Activated gamma-delta T cell treated with Interleukin-2 at 50 U/mL for 16 hours (primary cell): ENCODE data around the gene MGAT4C.
"Not testable (repeated sequence)": the region's sequence is repeated elsewhere in the genome, so short reads cannot be mapped to it uniquely, and the experiment has no call there.

Experiments
- DNase-seq: peaks from one replicate; pipeline ENCODE4 v3.0.0-alpha.2; 2020

Gene MGAT4C

DNA sequence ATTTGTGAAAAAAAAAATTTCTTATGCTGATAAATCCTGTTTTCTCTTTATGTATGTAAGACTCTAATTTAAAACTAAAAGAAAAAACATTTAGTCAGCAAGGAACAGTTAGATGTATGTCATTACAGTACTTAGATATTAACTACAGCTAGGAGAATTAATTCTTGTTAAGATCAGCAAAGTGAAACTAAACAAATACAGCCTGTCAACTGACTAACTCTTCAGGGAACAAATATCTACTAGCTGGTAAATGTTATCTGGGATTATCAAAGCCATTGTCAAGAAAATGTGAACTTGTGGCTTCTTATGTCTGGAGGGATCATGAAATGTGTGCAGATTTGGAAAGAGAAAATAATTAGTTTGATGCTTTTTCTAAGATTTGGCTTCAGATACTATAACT, 27.5 kb downstream of the MGAT4C start:
- DNase-seq, result no peak

- no peak for DNase-seq
These were observed 29.7 kb downstream of the MGAT4C start for GRCh38 chr12:86226481-86226880.

GRCh38 chr12:86216591-86216990, 39.6 kb downstream of the MGAT4C start:
- no peak for DNase-seq

DNA sequence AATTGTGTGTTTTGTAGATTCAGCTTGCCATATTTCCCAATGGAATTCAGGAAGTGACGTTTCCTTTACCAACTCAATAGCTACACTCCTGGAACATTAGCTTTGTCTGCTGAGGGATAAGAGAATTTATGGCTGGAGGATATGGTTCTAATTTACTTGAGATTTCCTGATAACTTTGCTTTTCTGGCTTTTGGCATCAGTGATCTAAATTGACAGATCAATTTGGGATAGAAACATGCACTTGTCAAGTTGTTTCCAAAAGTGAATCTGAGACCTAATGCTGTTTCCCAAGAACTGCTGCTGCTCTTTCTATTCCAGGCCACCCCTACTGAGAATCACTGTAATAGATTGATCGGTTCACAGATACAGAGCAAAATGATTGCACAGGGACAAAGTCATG, 43.2 kb downstream of the MGAT4C start:
- DNase-seq, result no peak

DNA sequence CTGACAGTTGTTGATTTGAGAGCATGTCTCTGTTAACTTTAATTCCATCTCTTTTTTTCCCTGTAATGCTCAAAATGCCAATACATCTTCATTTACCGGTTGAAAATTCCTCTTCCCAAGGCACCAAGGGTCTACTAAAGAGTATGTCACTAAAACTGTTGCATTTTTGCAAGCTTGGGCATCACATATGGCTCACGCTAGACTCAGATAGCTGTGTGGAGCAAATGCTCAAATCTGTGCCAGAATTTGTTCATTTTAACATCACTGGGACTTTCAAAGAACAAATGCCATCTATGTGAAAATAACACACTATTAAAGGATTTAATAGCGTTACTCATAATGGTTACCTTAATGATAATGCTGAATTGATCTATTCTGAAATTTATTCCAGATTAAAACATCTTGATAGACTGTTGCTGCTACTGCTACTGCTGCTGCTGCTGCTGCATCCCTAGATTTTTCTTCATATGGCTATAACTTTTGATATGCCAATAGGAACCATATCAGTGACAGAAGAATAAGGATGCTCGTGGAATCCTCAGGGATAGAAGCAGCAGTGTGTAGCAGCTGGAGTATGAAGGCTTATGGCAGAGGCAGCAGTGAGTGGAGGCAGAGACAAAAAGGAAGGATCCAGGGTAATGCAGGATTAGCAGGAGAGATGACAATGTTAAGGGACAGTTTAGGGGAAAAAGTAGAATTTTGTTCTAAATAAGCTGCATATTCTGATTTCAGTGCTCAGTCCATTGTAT, 57.3 kb downstream of the MGAT4C start:
- no peak for DNase-seq

DNA sequence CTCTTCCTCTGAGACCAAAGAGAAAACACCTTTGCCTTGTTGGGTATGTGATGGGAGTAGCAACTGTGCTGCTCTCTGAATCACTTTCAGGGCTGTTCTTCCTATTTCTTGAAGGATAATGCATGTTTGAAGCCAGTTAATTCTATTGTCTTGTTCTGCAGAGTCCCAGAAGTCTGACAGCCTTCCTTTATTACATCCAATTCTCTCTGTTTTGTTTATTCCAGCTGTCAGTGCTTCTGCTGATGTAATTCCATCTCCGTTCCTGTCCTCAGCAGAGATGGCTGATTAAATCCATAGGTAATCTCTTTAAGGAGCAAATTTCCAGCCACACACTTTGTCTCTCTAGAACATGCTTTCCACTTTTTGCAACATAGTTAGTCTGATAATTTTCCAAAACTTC, 59.7 kb downstream of the MGAT4C start:
- no peak for DNase-seq

GRCh38 chr12:86194721-86195120, 61.5 kb downstream of the MGAT4C start:
- no peak for DNase-seq

DNA sequence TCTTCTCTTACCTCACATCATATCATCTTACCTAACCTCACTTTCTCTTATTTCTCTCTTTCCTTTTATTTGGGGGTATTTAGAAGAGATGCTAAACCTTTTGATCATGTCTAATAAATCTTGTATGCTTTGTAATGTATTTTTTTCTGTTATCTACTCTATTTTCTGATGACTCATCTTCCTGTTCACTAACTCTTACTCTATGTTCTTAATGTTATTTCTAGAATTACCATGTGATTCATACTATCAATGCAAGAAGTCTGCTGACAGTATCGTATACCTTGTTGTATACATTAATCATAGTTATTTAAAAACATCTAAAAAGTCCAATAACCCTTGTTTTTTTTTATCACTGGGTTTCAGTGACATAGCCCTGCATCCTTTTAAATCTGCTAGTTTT, 62.3 kb downstream of the MGAT4C start:
- no peak for DNase-seq

DNA sequence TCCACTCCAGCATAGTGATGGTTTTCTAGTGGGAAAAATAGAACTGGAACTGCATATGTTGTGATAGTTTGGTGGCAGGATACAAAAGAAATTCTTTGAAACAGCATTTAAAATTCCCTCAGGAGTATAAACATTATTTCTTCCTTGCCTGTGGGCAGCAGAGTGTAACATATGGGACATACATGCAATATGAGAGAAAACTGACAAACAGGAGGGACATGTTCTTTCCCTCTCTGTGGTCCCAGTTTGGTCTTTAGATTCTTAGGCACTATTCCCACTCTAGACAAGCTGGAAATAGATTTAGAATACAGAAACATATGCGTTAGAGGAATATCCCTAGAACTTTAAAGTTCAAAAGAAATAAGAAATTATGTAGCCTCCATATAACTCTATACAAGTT, 68.0 kb downstream of the MGAT4C start:
- DNase-seq, result no peak

- no peak for DNase-seq
These were observed 69.7 kb downstream of the MGAT4C start for GRCh38 chr12:86186449-86186848.

DNA sequence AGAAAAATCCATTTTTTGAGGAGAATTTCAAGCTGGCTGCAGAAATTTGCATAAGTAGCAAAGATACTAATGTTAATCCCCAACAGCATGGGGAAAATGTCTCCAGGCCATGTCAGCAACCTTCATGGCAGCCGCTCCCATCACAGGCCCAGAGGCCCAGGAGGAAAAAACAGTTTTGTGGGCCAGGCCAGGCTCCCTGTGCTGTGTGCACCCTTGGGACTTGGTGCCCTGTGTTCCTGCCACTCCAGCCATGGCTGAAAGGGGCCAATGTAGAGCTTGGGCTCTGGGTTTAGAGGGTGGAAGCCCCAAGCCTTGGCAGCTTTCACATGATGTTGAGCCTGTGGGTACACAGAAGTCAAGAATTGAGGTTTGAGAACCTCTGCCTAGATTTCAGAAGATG, 76.3 kb downstream of the MGAT4C start:
- DNase-seq, result no peak

GRCh38 chr12:86174188-86174587, 82.0 kb downstream of the MGAT4C start:
- no peak for DNase-seq

DNA sequence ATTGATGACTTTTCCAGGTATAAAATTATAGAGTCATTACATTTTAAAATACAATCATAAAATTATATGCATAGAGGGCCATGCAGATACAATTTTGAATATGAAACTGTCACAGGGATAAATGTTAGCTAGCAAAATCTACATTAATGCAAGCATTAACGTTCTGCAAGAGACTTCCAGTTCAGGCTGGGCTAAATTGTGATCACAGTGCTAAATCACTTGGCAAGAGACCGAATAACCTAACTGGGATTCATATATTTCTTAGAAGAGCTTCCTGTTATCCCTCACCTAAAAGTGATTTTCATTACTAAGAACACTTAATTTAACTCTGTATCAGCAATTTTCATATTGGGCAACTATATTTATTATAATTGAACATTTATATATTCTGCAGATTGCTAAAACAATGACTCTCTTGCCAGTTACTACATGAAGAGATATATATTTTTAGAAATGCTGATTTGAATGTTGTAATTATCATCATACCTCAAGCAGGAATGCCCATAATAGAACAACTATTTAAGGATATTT, 83.2 kb downstream of the MGAT4C start:
- no peak for DNase-seq

DNA sequence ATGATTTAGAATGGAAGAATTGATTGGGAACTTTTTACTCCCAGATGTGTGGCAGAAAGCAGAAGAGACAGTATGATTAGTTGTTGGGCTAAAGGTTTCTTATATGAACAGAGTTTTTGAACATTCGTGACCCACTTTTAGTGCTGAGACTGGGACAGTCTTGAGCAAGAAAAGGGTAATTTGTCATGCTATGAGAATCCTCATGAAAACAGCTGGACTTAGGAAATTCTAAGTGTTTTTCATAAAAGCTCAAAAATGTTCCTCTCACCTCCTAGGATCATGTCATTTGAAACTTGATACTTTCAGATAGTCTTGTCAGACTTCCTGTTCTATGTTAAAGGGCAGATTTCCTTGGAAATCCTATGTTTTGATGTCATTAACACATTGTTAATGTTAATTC, 86.1 kb downstream of the MGAT4C start:
- no peak for DNase-seq

- DNase-seq, result no peak
These were observed 97.2 kb downstream of the MGAT4C start for GRCh38 chr12:86158956-86159355.

- DNase-seq, result no peak
These were observed 101.6 kb downstream of the MGAT4C start for GRCh38 chr12:86154620-86155019.

DNA sequence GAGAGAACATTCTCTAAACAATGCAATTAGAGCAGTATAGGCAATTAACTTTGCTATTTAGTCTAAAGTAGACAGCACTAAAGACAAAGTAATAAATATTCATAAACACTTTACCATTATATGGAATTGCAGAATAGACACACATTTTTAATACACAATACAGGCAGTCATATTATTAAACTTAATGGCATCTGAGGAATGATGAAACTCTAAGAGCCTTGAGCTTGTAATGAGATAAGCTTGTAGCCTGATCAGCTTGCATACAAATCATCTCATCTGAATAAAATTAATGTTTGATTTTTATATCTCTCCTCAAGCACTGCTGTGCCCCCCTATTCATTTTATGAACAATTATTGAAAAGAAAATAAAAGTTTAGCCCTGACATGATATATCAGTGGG, 107.6 kb downstream of the MGAT4C start:
- no peak for DNase-seq

DNA sequence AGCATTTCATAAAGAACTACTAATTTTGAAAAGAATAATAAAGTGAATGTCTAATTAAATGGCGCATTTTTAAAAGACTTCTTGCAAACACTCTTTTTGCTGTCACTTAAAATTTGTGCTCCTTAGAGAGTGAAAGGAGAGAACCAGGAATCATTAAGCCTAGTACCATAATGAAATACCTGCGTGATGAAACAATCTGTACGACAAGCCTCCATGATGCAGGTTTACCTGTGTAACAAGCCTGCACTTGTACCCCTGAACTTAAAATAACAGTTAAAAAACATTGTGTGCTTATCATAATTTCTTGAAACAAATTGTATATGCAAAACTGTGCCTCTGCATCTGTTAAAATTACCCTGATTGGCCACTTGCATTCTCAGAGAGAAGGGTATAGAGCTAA, 108.1 kb downstream of the MGAT4C start:
- DNase-seq, result no peak

DNA sequence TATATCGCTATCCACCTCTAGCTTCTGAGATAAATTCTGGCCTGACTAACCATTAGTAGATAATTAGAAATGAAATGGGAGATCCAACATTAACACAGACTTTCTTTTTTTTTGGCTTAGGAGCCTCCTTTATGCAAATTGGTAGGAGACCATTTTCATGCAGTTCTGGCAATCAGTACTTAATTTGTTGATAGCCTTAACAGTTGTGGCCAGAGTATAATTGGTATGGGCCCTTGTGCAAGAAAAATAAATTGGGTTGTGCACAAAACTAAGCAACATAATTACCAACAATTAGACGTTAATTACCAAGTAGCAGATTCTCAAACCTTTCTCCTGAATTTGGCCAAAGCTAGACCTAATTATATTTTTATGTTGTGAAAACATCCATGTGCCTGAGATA, 111.0 kb downstream of the MGAT4C start:
- no peak for DNase-seq

DNA sequence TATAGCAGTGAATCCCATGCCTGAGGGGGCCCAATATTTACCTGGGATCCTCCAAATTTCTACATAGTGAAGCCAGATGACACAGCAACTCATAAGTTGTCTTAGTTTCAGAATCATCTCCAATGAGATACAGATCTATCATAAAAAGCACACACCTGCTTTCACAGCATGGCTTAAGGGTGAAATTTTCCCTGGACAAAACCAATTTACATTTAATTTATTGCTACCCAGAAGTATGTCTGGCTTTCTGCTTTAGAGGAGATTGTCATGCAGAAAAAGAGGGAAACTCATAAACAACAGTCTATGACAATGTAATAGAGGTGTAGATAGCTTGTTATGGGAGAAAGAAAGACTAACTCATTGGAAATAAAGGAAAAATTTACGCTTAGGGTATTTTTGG, 113.0 kb downstream of the MGAT4C start:
- no peak for DNase-seq

GRCh38 chr12:86139671-86140070, 116.5 kb downstream of the MGAT4C start:
- DNase-seq, result no peak

- DNase-seq, result no peak
These were observed 117.4 kb downstream of the MGAT4C start for GRCh38 chr12:86138770-86139169.

GRCh38 chr12:86137936-86138335, 118.3 kb downstream of the MGAT4C start:
- no peak for DNase-seq

GRCh38 chr12:86134561-86134960, 121.6 kb downstream of the MGAT4C start:
- no peak for DNase-seq

DNA sequence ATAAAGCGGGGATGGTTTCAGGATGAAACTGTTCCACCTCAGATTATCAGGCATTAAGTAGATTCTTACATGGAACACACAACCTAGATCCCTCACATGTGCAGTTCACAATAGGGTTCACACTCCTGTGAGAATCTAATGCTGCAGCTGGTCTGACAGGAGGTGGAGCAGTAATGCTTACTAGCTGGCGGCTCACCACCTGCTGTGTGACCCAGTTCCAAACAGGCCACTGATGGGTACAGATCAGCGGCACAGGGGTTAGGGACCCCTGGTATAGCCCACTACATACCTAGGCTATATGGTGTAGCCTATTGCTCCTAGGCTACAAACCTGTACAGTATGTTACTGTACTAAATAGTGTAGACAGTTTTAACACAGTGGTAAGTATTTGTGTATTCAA, 129.3 kb downstream of the MGAT4C start:
- DNase-seq, result not testable (repeated sequence)
